Esophagus muscularis mucosa (tissue), 4 donors: ENCODE results near the gene RPL13.

Experiments used
- CTCF ChIP-seq, 3 experiments: fragments of 200-600 bp in 2 of 3; fragments of 450-650 bp in 1 of 3; sonication (generic) in 2 of 3; IDR thresholded peaks; one replicate each; pipeline ENCODE4 v1.5.1; 2017 to 2019; ENCODE audit warnings: antibody characterized with exemption in 3 of 3, mild to moderate bottlenecking in 2 of 3, moderate library complexity in 1 of 3
- EP300 ChIP-seq: sonication (generic); formaldehyde crosslinking; IDR thresholded peaks from one replicate; pipeline ENCODE4 v1.6.1; 2017; ENCODE audit warnings: antibody characterized with exemption
- POLR2A ChIP-seq: fragments of 450-650 bp; IDR thresholded peaks from one replicate; pipeline ENCODE4 v1.6.1; 2017; ENCODE audit warnings: antibody characterized with exemption, moderate library complexity, mild to moderate bottlenecking, low read depth

GRCh38 chr16:89595330-89596060, 35.0 kb downstream of the RPL13 start:
- TF ChIP-seq POLR2A (no peak), CTCF (IDR thresholded peaks at IDR 0.05) (no peak), EP300 (no peak)
